Measurements from ENCODE around the gene PTGS1. TPM values are rescaled to one million over a fixed set of nuclear protein-coding genes. Genes with fewer than 3 reads are reported as not detected.
"Not testable (repeated sequence)": the region's sequence is repeated elsewhere in the genome, so short reads cannot be mapped to it uniquely, and the experiment has no call there.

PTGS1 gene
- total and polyA plus RNA-seq, 2 of the 8 experiments (the other 6 are each of a cell fraction or from before 2014, with no cell fraction given) = 1.1 to 1.9 TPM

DNA sequence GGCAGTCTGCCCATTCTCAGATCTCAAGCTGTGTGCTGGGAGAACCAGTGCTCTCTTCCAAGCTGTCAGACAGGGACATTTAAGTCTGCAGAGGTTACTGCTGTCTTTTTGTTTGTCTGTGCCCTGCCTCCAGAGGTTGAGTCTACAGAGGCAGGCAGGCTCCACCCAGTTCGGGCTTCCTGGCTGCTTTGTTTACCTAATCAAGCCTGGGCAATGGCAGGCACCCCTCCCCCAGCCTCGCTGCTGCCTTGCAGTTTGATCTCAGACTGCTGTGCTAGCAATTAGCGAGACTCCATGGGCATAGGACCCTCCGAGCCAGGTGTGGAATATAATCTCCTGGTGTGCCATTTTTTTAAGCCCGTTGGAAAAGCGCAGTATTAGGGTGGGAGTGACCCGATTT lies 43.3 kb downstream of the PTGS1 start:
- FAIRE-seq; DNase-seq (ENCODE audit: low read depth in 1 of 2, low spot score in 2 of 2); H3K23ac ChIP-seq (ENCODE audit: insufficient read length); H4K8ac ChIP-seq (ENCODE audit: extremely low read depth, insufficient read depth, low read length); H3K4me3 ChIP-seq (ENCODE audit: extremely low read depth in 1 of 4, insufficient read depth in 2 of 4, low read depth in 3 of 4, low read length in 4 of 4); H3K4ac ChIP-seq (replicated peaks; ENCODE audit: insufficient read length, low read depth, low read length); H3K4me2 ChIP-seq (ENCODE audit: insufficient read depth in 1 of 2, low read depth in 2 of 2, low read length in 2 of 2); H2BK5ac ChIP-seq (ENCODE audit: low read depth, low read length); H3K79me1 ChIP-seq (ENCODE audit: low read depth, low read length); H3K23me2 ChIP-seq (ENCODE audit: low read depth, low read length); H4K91ac ChIP-seq (replicated peaks; ENCODE audit: insufficient read length, low read length); H2BK20ac ChIP-seq (ENCODE audit: low read length); H3K14ac ChIP-seq (ENCODE audit: insufficient read length); H2AK5ac ChIP-seq (ENCODE audit: low read depth, low read length); H2AFZ ChIP-seq (ENCODE audit: low read length); H3K9ac ChIP-seq (replicated peaks in 1 of 4; ENCODE audit: extremely low read depth in 1 of 4, low read depth in 3 of 4, low read length in 3 of 4); H3K36me3 ChIP-seq (ENCODE audit: control insufficient read depth in 2 of 4, insufficient read depth in 4 of 4, low read length in 3 of 4); H3K18ac ChIP-seq (ENCODE audit: extremely low read depth, low read length); H4K5ac ChIP-seq (ENCODE audit: insufficient read length, low read depth, low read length); H2BK15ac ChIP-seq (ENCODE audit: low read length); H3K4me1 ChIP-seq (replicated peaks in 1 of 4; ENCODE audit: control insufficient read depth in 3 of 4, insufficient read depth in 4 of 4, low read length in 3 of 4); H3K56ac ChIP-seq (replicated peaks; ENCODE audit: insufficient read length, low read depth, low read length); H4K20me1 ChIP-seq (replicated peaks in 1 of 2; ENCODE audit: control insufficient read depth in 1 of 2, insufficient read depth in 2 of 2, low read length in 2 of 2); H2BK12ac ChIP-seq (ENCODE audit: low read depth, low read length); H2BK120ac ChIP-seq (replicated peaks; ENCODE audit: low read depth, low read length); H3K79me2 ChIP-seq (ENCODE audit: control insufficient read depth in 1 of 2, insufficient read depth in 2 of 2, low read length in 2 of 2); H3K27ac ChIP-seq (ENCODE audit: low read depth, low read length); CTCF ChIA-PET (ENCODE audit: partially characterized antibody); H3K27me3 ChIP-seq (replicated peaks in 1 of 4; ENCODE audit: control insufficient read depth in 3 of 4, extremely low read depth in 1 of 4, insufficient read depth in 3 of 4, low read length in 3 of 4): not testable (repeated sequence)
- H3K9me3 ChIP-seq (ENCODE audit: insufficient read depth in 2 of 2, low read depth in 1 of 2, low read length in 1 of 2) = peaks cover 21 to 28% of the 10 kb centered on the region in 2 experiments
- 90% methylated on average over 7 of the region's 7 CpGs; no CpG with 5 or more reads in 1 of the 2 experiments for WGBS, 2 experiments (ENCODE audit: extremely low coverage in 1 of 2, insufficient coverage in 1 of 2, insufficient read length in 1 of 2, insufficient replicate concordance in 2 of 2, low coverage in 1 of 2, low lambda C conversion rate in 2 of 2, missing lambda C conversion rate in 1 of 2)
- POLR2A ChIA-PET (ENCODE audit: partially characterized antibody) = interaction anchor here (0.6 kb wide), 1 partner anchor 62 kb away, joined by 3 read pairs; no protein-coding TSS in a partner anchor

All from H1 (cell line).